ENCODE results near the gene RNF220. TPM values are rescaled to one million over a fixed set of nuclear protein-coding genes. Genes with fewer than 3 reads are reported as not detected.

Gene RNF220
- total and polyA plus RNA-seq, 2 of the 13 experiments (the other 11 are each of a cell fraction or from before 2014, with no cell fraction given) = 48.2 to 72.1 TPM

DNA sequence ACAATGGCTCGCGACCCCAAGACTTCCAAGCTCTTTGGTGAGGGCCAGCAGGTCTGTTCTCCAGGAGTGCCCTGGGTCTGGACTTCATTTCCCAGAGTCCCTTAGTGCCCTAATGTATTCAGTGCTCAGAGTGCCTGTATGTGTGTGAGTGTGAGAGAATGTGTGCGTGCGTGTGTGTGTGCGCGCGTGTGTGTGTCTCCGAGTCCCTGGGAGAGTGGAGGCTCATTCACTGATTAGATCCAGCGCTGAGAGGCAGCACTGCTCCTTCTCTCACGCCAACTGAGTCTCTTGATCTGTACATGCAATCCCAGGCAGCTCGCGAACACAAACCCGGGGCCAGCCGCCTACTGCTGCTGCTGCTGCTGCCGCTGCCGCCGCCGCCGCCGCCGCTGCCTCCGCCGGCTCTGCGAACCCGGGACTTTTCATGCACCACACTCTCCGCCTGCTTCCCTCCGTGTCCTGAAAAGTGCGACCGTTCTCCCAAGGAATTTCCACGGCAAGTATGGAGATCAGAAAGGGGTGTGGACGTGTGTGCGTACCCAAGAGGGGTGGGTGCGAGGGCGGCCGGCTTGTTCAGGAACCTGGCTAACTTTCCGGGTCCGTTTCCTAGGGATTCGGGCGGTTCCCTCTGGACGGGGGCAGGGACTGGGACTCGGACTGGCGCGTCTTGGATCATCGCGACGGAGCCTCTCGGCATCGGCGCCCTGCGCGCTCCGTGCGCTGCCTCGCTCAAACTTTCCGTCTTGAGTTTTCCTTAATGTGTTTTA, at the start of gene RNF220 (continued):
- TF ChIP-seq ZNF18 (CRISPR knock-in tag; IDR thresholded peaks at IDR 0.05; ENCODE audit: insufficient replicate concordance) (no peak), JUND (CRISPR knock-in tag; IDR thresholded peaks at IDR 0.05) (no peak), FOXO1 (CRISPR knock-in tag; IDR thresholded peaks at IDR 0.05) (no peak), SRY (CRISPR knock-in tag; IDR thresholded peaks at IDR 0.05) (peak; percentile 75; the same call in 1 of the 2 replicates), U2AF1 (optimal IDR thresholded peaks at IDR 0.05; ENCODE audit: low read depth, low read length) (peak; percentile 37), ZNF512 (CRISPR knock-in tag; IDR thresholded peaks at IDR 0.05) (no peak), AGO2 (optimal IDR thresholded peaks at IDR 0.05; ENCODE audit: low read depth, low read length) (no peak), SOX5 (CRISPR knock-in tag; IDR thresholded peaks at IDR 0.05; ENCODE audit: borderline replicate concordance) (peak; percentile 49; the same call in 1 of the 2 replicates), RERE (CRISPR knock-in tag; IDR thresholded peaks at IDR 0.05; ENCODE audit: low read depth) (no peak), RFX3 (CRISPR knock-in tag; IDR thresholded peaks at IDR 0.05) (no peak), ZNF589 (CRISPR knock-in tag; conservative IDR thresholded peaks at IDR 0.05) (0 out of 2 replicates have a peak, but pooled peaks have one; percentile 50), TGIF2 (CRISPR knock-in tag; IDR thresholded peaks at IDR 0.05) (no peak), RARA (CRISPR knock-in tag; IDR thresholded peaks at IDR 0.05) (peak; percentile 20), HCFC1 (IDR thresholded peaks at IDR 0.05; ENCODE audit: low read depth, low read length) (peak; percentile 71; the same call in 1 of the 2 replicates), MTA1 (CRISPR knock-in tag; IDR thresholded peaks at IDR 0.05; ENCODE audit: borderline replicate concordance) (0 out of 2 replicates have a peak, but pooled peaks have one; percentile 46)
- TF ChIP-seq, protein P1, sequence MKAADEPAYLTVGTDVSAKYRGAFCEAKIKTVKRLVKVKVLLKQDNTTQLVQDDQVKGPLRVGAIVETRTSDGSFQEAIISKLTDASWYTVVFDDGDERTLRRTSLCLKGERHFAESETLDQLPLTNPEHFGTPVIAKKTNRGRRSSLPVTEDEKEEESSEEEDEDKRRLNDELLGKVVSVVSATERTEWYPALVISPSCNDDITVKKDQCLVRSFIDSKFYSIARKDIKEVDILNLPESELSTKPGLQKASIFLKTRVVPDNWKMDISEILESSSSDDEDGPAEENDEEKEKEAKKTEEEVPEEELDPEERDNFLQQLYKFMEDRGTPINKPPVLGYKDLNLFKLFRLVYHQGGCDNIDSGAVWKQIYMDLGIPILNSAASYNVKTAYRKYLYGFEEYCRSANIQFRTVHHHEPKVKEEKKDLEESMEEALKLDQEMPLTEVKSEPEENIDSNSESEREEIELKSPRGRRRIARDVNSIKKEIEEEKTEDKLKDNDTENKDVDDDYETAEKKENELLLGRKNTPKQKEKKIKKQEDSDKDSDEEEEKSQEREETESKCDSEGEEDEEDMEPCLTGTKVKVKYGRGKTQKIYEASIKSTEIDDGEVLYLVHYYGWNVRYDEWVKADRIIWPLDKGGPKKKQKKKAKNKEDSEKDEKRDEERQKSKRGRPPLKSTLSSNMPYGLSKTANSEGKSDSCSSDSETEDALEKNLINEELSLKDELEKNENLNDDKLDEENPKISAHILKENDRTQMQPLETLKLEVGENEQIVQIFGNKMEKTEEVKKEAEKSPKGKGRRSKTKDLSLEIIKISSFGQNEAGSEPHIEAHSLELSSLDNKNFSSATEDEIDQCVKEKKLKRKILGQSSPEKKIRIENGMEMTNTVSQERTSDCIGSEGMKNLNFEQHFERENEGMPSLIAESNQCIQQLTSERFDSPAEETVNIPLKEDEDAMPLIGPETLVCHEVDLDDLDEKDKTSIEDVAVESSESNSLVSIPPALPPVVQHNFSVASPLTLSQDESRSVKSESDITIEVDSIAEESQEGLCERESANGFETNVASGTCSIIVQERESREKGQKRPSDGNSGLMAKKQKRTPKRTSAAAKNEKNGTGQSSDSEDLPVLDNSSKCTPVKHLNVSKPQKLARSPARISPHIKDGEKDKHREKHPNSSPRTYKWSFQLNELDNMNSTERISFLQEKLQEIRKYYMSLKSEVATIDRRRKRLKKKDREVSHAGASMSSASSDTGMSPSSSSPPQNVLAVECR (CRISPR knock-in tag; IDR thresholded peaks at IDR 0.05; ENCODE audit: borderline replicate concordance) = peak; percentile 61
